ENCODE measurements around the gene ASCC1. TPM values are rescaled to one million over a fixed set of nuclear protein-coding genes. Genes with fewer than 3 reads are reported as not detected.

ASCC1 gene
- total RNA-seq, 4 donors from 2014 or later = 23.5 to 37.8 (median 29.8) TPM

GRCh38 chr10:72176701-72177100 is 39.4 kb downstream of the ASCC1 start:
- peaks cover 0 to 29% (median 16%) of the 10 kb centered on the region in 4 donors for H3K36me3 ChIP-seq
- H3K27ac ChIP-seq (replicated peaks in 1 of 4) = no peak overlapping the region

GRCh38 chr10:72175149-72175548 is 40.9 kb downstream of the ASCC1 start:
- TF ChIP-seq CTCF (IDR thresholded peaks at IDR 0.05) (no peak), EP300 (IDR thresholded peaks at IDR 0.05) (no peak), POLR2A (IDR thresholded peaks at IDR 0.05; ENCODE audit: low read depth) (no peak), POLR2AphosphoS5 (IDR thresholded peaks at IDR 0.05) (no peak)
- no peak overlapping the region for H3K4me3 ChIP-seq
- WGBS = 26% methylated on average over 1 of the region's 1 CpG
- H3K27ac ChIP-seq (replicated peaks in 1 of 4) = peak overlapping the region in 1 of 4 donors; percentile 16
- DNase-seq (ENCODE audit: extremely low spot score) = no peak
- H3K4me1 ChIP-seq = peaks cover 13 to 21% (median 14%) of the 10 kb centered on the region in 4 donors
- intact Hi-C loops (cut with DNase I) = no loop called here
- H3K27me3 ChIP-seq = no peaks in the 10 kb centered on the region
- no peaks in the 10 kb centered on the region for H3K9me3 ChIP-seq
- H3K36me3 ChIP-seq = peaks cover 0 to 19% (median 10%) of the 10 kb centered on the region in 4 donors

More at GRCh38 chr10:72176701-72177100, 39.4 kb downstream of the ASCC1 start:
- TF ChIP-seq POLR2A (IDR thresholded peaks at IDR 0.05; ENCODE audit: low read depth) (no peak), EP300 (IDR thresholded peaks at IDR 0.05) (no peak), POLR2AphosphoS5 (IDR thresholded peaks at IDR 0.05) (no peak), CTCF (IDR thresholded peaks at IDR 0.05) (no peak)
- intact Hi-C loops (cut with DNase I) = no loop called here
- 98% methylated on average over 2 of the region's 2 CpGs for WGBS
- no peaks in the 10 kb centered on the region for H3K9me3 ChIP-seq
- no peak for DNase-seq (ENCODE audit: extremely low spot score)
- H3K4me3 ChIP-seq = no peak overlapping the region
- H3K4me1 ChIP-seq = peaks cover 11 to 17% (median 13%) of the 10 kb centered on the region in 4 donors
- H3K27me3 ChIP-seq = no peaks in the 10 kb centered on the region

- no peak for DNase-seq (ENCODE audit: extremely low spot score)
- H3K27ac ChIP-seq (replicated peaks in 1 of 4) = no peak overlapping the region
- intact Hi-C loops (cut with DNase I) = no loop called here
- H3K4me1 ChIP-seq = peaks cover 15 to 26% (median 18%) of the 10 kb centered on the region in 4 donors
- H3K27me3 ChIP-seq = no peaks in the 10 kb centered on the region
- H3K4me3 ChIP-seq = no peak overlapping the region
- H3K9me3 ChIP-seq = no peaks in the 10 kb centered on the region
- TF ChIP-seq CTCF (IDR thresholded peaks at IDR 0.05) (no peak), POLR2AphosphoS5 (IDR thresholded peaks at IDR 0.05) (no peak), POLR2A (IDR thresholded peaks at IDR 0.05; ENCODE audit: low read depth) (no peak), EP300 (IDR thresholded peaks at IDR 0.05) (no peak)
- peaks cover 3 to 18% (median 8%) of the 10 kb centered on the region in 4 donors for H3K36me3 ChIP-seq
Measured at GRCh38 chr10:72174297-72174662, 41.8 kb downstream of the ASCC1 start.

GRCh38 chr10:72173619-72174296 is 42.3 kb downstream of the ASCC1 start:
- peaks cover 15 to 26% (median 18%) of the 10 kb centered on the region in 4 donors for H3K4me1 ChIP-seq
- H3K9me3 ChIP-seq = no peaks in the 10 kb centered on the region
- intact Hi-C loops (cut with DNase I) = no loop called here
- TF ChIP-seq POLR2AphosphoS5 (IDR thresholded peaks at IDR 0.05) (no peak), POLR2A (IDR thresholded peaks at IDR 0.05; ENCODE audit: low read depth) (no peak), CTCF (IDR thresholded peaks at IDR 0.05) (no peak), EP300 (IDR thresholded peaks at IDR 0.05) (no peak)
- no peak overlapping the region for H3K4me3 ChIP-seq
- H3K27me3 ChIP-seq = no peaks in the 10 kb centered on the region
- no peak overlapping the region for H3K27ac ChIP-seq (replicated peaks in 1 of 4)
- no peak for DNase-seq (ENCODE audit: extremely low spot score)
- WGBS = 80% methylated on average over 7 of the region's 7 CpGs
- peaks cover 0 to 16% (median 7%) of the 10 kb centered on the region in 4 donors for H3K36me3 ChIP-seq

Data from esophagus muscularis mucosa (tissue), 4 donors.